Measurements from ENCODE around the gene BNIP5.

The BNIP5 gene

GRCh38 chr6:36280983-36281382 lies 55.7 kb downstream of the BNIP5 start:
- no peaks in the 10 kb centered on the region for H3K9me3 ChIP-seq
- H3K4me1 ChIP-seq: peaks cover 4% of the 10 kb centered on the region; the same call in 1 of the 2 replicates
- DNase-seq (ENCODE audit: low spot score in 2 of 2): no peak
- H3K36me3 ChIP-seq (replicated peaks): no peaks in the 10 kb centered on the region
- no peak overlapping the region for H3K4me3 ChIP-seq
- peaks cover under 1% of the 10 kb centered on the region; the same call in 1 of the 2 replicates for H3K27me3 ChIP-seq (ENCODE audit: low read depth)
- in situ Hi-C loops (cut with MboI; ENCODE audit: low sequenced_read_pairs): no loop called here

- H3K36me3 ChIP-seq (replicated peaks): no peaks in the 10 kb centered on the region
- no peak for DNase-seq (ENCODE audit: low spot score in 2 of 2)
- in situ Hi-C loops (cut with MboI; ENCODE audit: low sequenced_read_pairs): no loop called here
- H3K27me3 ChIP-seq (ENCODE audit: low read depth): no peaks in the 10 kb centered on the region; the same call in 1 of the 2 replicates
- H3K9me3 ChIP-seq: no peaks in the 10 kb centered on the region
- no peak overlapping the region for H3K4me3 ChIP-seq
- peaks cover 4% of the 10 kb centered on the region; the same call in 1 of the 2 replicates for H3K4me1 ChIP-seq
Measured at GRCh38 chr6:36280467-36280866, 56.2 kb downstream of the BNIP5 start.

GRCh38 chr6:36277946-36278470 lies 58.7 kb downstream of the BNIP5 start:
- H3K9me3 ChIP-seq: no peaks in the 10 kb centered on the region
- no peak overlapping the region for H3K4me3 ChIP-seq
- H3K27me3 ChIP-seq (ENCODE audit: low read depth): no peaks in the 10 kb centered on the region
- no peaks in the 10 kb centered on the region for H3K36me3 ChIP-seq (replicated peaks)
- in situ Hi-C loops (cut with MboI; ENCODE audit: low sequenced_read_pairs): no loop called here
- peaks cover 4% of the 10 kb centered on the region; the same call in 1 of the 2 replicates for H3K4me1 ChIP-seq
- no peak for DNase-seq (ENCODE audit: low spot score in 2 of 2)

- no peak for DNase-seq (ENCODE audit: low spot score in 2 of 2)
- H3K36me3 ChIP-seq (replicated peaks): no peaks in the 10 kb centered on the region
- H3K4me1 ChIP-seq: peaks cover 4% of the 10 kb centered on the region; the same call in 1 of the 2 replicates
- no peaks in the 10 kb centered on the region for H3K9me3 ChIP-seq
- in situ Hi-C loops (cut with MboI; ENCODE audit: low sequenced_read_pairs): no loop called here
- H3K4me3 ChIP-seq: no peak overlapping the region
- no peaks in the 10 kb centered on the region for H3K27me3 ChIP-seq (ENCODE audit: low read depth)
Measured at GRCh38 chr6:36276581-36277536, 59.8 kb downstream of the BNIP5 start.

- in situ Hi-C loops (cut with MboI; ENCODE audit: low sequenced_read_pairs): no loop called here
Measured at GRCh38 chr6:36273802-36274514, 62.7 kb downstream of the BNIP5 start.

GRCh38 chr6:36273067-36273466 lies 63.6 kb downstream of the BNIP5 start:
- H3K27me3 ChIP-seq (ENCODE audit: low read depth): no peaks in the 10 kb centered on the region
- DNase-seq (ENCODE audit: low spot score in 2 of 2): no peak
- no peaks in the 10 kb centered on the region for H3K9me3 ChIP-seq
- H3K36me3 ChIP-seq (replicated peaks): no peaks in the 10 kb centered on the region
- no peak overlapping the region for H3K4me3 ChIP-seq
- in situ Hi-C loops (cut with MboI; ENCODE audit: low sequenced_read_pairs): no loop called here
- H3K4me1 ChIP-seq: no peaks in the 10 kb centered on the region

More at GRCh38 chr6:36273802-36274514, 62.7 kb downstream of the BNIP5 start:
- H3K9me3 ChIP-seq: no peaks in the 10 kb centered on the region
- H3K4me1 ChIP-seq: no peaks in the 10 kb centered on the region
- H3K27me3 ChIP-seq (ENCODE audit: low read depth): no peaks in the 10 kb centered on the region
- DNase-seq (ENCODE audit: low spot score in 2 of 2): no peak
- H3K4me3 ChIP-seq: no peak overlapping the region
- no peaks in the 10 kb centered on the region for H3K36me3 ChIP-seq (replicated peaks)

- in situ Hi-C loops (cut with MboI; ENCODE audit: low sequenced_read_pairs): no loop called here
Measured at GRCh38 chr6:36272234-36272633, 64.5 kb downstream of the BNIP5 start.

GRCh38 chr6:36269834-36270705 lies 66.6 kb downstream of the BNIP5 start, which contains the start of gene PNPLA1:
Gene PNPLA1 (plus strand): TSS chr6:36270060. CDS start chr6:36270460, 400 bp downstream.
- no peaks in the 10 kb centered on the region for H3K4me1 ChIP-seq
- no peaks in the 10 kb centered on the region for H3K9me3 ChIP-seq
- in situ Hi-C loops (cut with MboI; ENCODE audit: low sequenced_read_pairs): no loop called here
- H3K27me3 ChIP-seq (ENCODE audit: low read depth): no peaks in the 10 kb centered on the region
- no peak within 1 kb of the TSS for H3K4me3 ChIP-seq
- H3K36me3 ChIP-seq (replicated peaks): no peaks in the 10 kb centered on the region
- DNase-seq (ENCODE audit: low spot score in 2 of 2): no peak

More at GRCh38 chr6:36272234-36272633, 64.5 kb downstream of the BNIP5 start:
- Histone ChIP-seq H3K36me3 (replicated peaks) (no peaks in the 10 kb centered on the region), H3K27me3 (ENCODE audit: low read depth) (no peaks in the 10 kb centered on the region), H3K4me1 (no peaks in the 10 kb centered on the region), H3K9me3 (no peaks in the 10 kb centered on the region), H3K4me3 (no peak overlapping the region)
- DNase-seq (ENCODE audit: low spot score in 2 of 2): no peak

GRCh38 chr6:36268478-36269275 lies 68.0 kb downstream of the BNIP5 start:
- H3K4me3 ChIP-seq: no peak overlapping the region
- in situ Hi-C loops (cut with MboI; ENCODE audit: low sequenced_read_pairs): no loop called here
- DNase-seq (ENCODE audit: low spot score in 2 of 2): no peak
- H3K4me1 ChIP-seq: no peaks in the 10 kb centered on the region
- H3K36me3 ChIP-seq (replicated peaks): no peaks in the 10 kb centered on the region
- H3K9me3 ChIP-seq: no peaks in the 10 kb centered on the region
- H3K27me3 ChIP-seq (ENCODE audit: low read depth): no peaks in the 10 kb centered on the region

- in situ Hi-C loops (cut with MboI; ENCODE audit: low sequenced_read_pairs): no loop called here
- DNase-seq (ENCODE audit: low spot score in 2 of 2): no peak
- H3K4me1 ChIP-seq: no peaks in the 10 kb centered on the region
- H3K36me3 ChIP-seq (replicated peaks): no peaks in the 10 kb centered on the region
- no peaks in the 10 kb centered on the region for H3K27me3 ChIP-seq (ENCODE audit: low read depth)
- no peaks in the 10 kb centered on the region for H3K9me3 ChIP-seq
- no peak overlapping the region for H3K4me3 ChIP-seq
Measured at GRCh38 chr6:36267731-36268477, 68.8 kb downstream of the BNIP5 start.

- Histone ChIP-seq H3K27me3 (ENCODE audit: low read depth) (no peaks in the 10 kb centered on the region), H3K4me3 (no peak overlapping the region), H3K9me3 (no peaks in the 10 kb centered on the region), H3K4me1 (no peaks in the 10 kb centered on the region), H3K36me3 (replicated peaks) (no peaks in the 10 kb centered on the region)
- DNase-seq (ENCODE audit: low spot score in 2 of 2): no peak
- in situ Hi-C loops (cut with MboI; ENCODE audit: low sequenced_read_pairs): no loop called here
Measured at GRCh38 chr6:36266913-36267644, 69.6 kb downstream of the BNIP5 start.

Measured in HAP-1 (cell line).